ENCODE measurements around the gene LNX1.

The LNX1 gene

GRCh38 chr4:53598901-53599300 is 7.6 kb upstream of the LNX1 start:
- DNase-seq, result no peak

GRCh38 chr4:53598483-53598882 is 7.2 kb upstream of the LNX1 start:
- DNase-seq, result no peak

GRCh38 chr4:53596901-53597300 is 5.6 kb upstream of the LNX1 start:
- DNase-seq, result no peak

GRCh38 chr4:53595834-53596233 is 4.5 kb upstream of the LNX1 start:
- DNase-seq, result no peak

- DNase-seq, result no peak
These were observed 3.9 kb upstream of the LNX1 start for GRCh38 chr4:53595204-53595603.

GRCh38 chr4:53593765-53594164 is 2.5 kb upstream of the LNX1 start:
- no peak for DNase-seq

GRCh38 chr4:53592686-53593501 is 1.6 kb upstream of the LNX1 start:
- DNase-seq, result no peak

- DNase-seq, result no peak
These were observed 836 bp upstream of the LNX1 start for GRCh38 chr4:53592122-53592521.

- no peak for DNase-seq
These were observed 1.1 kb downstream of the LNX1 start for GRCh38 chr4:53590187-53590586.

GRCh38 chr4:53589511-53589910 is 1.8 kb downstream of the LNX1 start:
- DNase-seq, result no peak

GRCh38 chr4:53587135-53587534 is 4.2 kb downstream of the LNX1 start:
- no peak for DNase-seq

- no peak for DNase-seq
These were observed 5.0 kb downstream of the LNX1 start for GRCh38 chr4:53586121-53586816.

GRCh38 chr4:53584658-53585057 is 6.6 kb downstream of the LNX1 start:
- no peak for DNase-seq

- DNase-seq, result no peak
These were observed 7.8 kb downstream of the LNX1 start for GRCh38 chr4:53583513-53583912.

- no peak for DNase-seq
These were observed 9.1 kb downstream of the LNX1 start for GRCh38 chr4:53582194-53582593.

GRCh38 chr4:53580274-53580673 is 11.0 kb downstream of the LNX1 start:
- no peak for DNase-seq

GRCh38 chr4:53579826-53580225 is 11.5 kb downstream of the LNX1 start:
- DNase-seq, result no peak

- DNase-seq, result no peak
These were observed 14.5 kb downstream of the LNX1 start for GRCh38 chr4:53576676-53577372.

GRCh38 chr4:53576071-53576617 is 15.1 kb downstream of the LNX1 start:
- DNase-seq, result no peak

GRCh38 chr4:53575552-53575951 is 15.7 kb downstream of the LNX1 start:
- no peak for DNase-seq

GRCh38 chr4:53574528-53574927 is 16.8 kb downstream of the LNX1 start:
- DNase-seq, result no peak

GRCh38 chr4:53573696-53574095 is 17.6 kb downstream of the LNX1 start:
- DNase-seq, result no peak

- peak in 1 of 2 donors; percentile 30 for DNase-seq
These were observed 18.7 kb downstream of the LNX1 start for GRCh38 chr4:53572600-53572994.
